Vagina (tissue), 2 donors: ENCODE data around the gene LIG1. TPM values are rescaled to one million over a fixed set of nuclear protein-coding genes. Genes with fewer than 3 reads are reported as not detected.
A peak's percentile ranks its signal among the peaks of the same experiment; 100 is the strongest.

Experiments used
- DNase-seq, 2 donors: peaks; one replicate each; pipeline ENCODE4 v3.0.0-alpha.2; 2017; ENCODE audit errors: extremely low spot score in 2 of 2
- H3K27ac ChIP-seq: fragments of 200-600 bp; sonication (generic); one replicate; pipeline ENCODE4 v1.5.1; 2019
- H3K27me3 ChIP-seq: fragments of 200-600 bp; sonication (generic); one replicate; pipeline ENCODE4 v1.5.1; 2019
- H3K36me3 ChIP-seq, 2 donors: fragments of 200-600 bp; sonication (generic); one replicate each; pipeline ENCODE4 v1.5.1; 2017 to 2019
- H3K4me1 ChIP-seq: fragments of 200-600 bp; sonication (generic); one replicate; pipeline ENCODE4 v1.5.1; 2019
- H3K4me3 ChIP-seq, 2 donors: fragments of 200-600 bp; sonication (generic); 1 replicate in 1 of 2; 2 replicates in 1 of 2; pipeline ENCODE4 v1.5.1; 2016 to 2019
- H3K9me3 ChIP-seq: fragments of 200-600 bp; sonication (generic); one replicate; pipeline ENCODE4 v1.5.1; 2019
- CTCF ChIP-seq, 3 experiments: fragments of 450-650 bp in 2 of 3; fragments of 200-600 bp in 1 of 3; sonication (generic) in 1 of 3; IDR thresholded peaks; one replicate each; pipeline ENCODE4 v1.5.1; 2017 to 2019; ENCODE audit warnings: antibody characterized with exemption in 3 of 3, mild to moderate bottlenecking in 2 of 3, moderate library complexity in 2 of 3
- POLR2A ChIP-seq, 2 donors: fragments of 450-650 bp; IDR thresholded peaks; one replicate each; pipeline ENCODE4 v1.6.1; 2017; ENCODE audit warnings: antibody characterized with exemption in 2 of 2, mild to moderate bottlenecking in 2 of 2, moderate library complexity in 2 of 2
- POLR2AphosphoS5 ChIP-seq, 2 donors: sonication (generic); formaldehyde crosslinking; IDR thresholded peaks; one replicate each; pipeline ENCODE4 v1.9.0; 2017; ENCODE audit warnings: antibody characterized with exemption in 2 of 2, mild to moderate bottlenecking in 2 of 2, low read depth in 1 of 2; ENCODE audit not compliant: insufficient read depth in 1 of 2
- intact Hi-C: fragments of 100-400 bp; cut with DNase I; formaldehyde crosslinking; loops from one replicate; pipeline ENCODE4 v1.15.1; 2023
- total RNA-seq: library from RNA; depleted of rRNA; stranded (reverse); fragments of >200 nt; gene quantifications from one replicate; pipeline ENCODE4 v1.2.3, GENCODE V29; 2016

LIG1 gene
- total RNA-seq, 1 donor from 2014 or later: 10.8 TPM

GRCh38 chr19:48170817-48171347 lies 738 bp upstream of the LIG1 start:
- Histone ChIP-seq H3K9me3 (no peaks in the 10 kb centered on the region), H3K4me1 (peaks cover 20% of the 10 kb centered on the region), H3K4me3 (peak overlapping the region; percentile 72 to 85), H3K36me3 (peaks cover 0 to 15% of the 10 kb centered on the region in 2 donors), H3K27me3 (no peaks in the 10 kb centered on the region), H3K27ac (peak overlapping the region; percentile 83)
- TF ChIP-seq POLR2A (IDR thresholded peaks at IDR 0.05) (no peak), CTCF (IDR thresholded peaks at IDR 0.05) (no peak), POLR2AphosphoS5 (IDR thresholded peaks at IDR 0.05; ENCODE audit: insufficient read depth in 1 of 2, low read depth in 1 of 2) (no peak)
- intact Hi-C loops: no loop called here
- no peak for DNase-seq

- DNase-seq: no peak
- H3K36me3 ChIP-seq: peaks cover 0 to 12% of the 10 kb centered on the region in 2 donors
- H3K4me1 ChIP-seq: peaks cover 20% of the 10 kb centered on the region
- intact Hi-C loops: loop anchor here (5.0 kb wide), 1 partner anchor 1142 kb away; no protein-coding TSS in a partner anchor
- H3K9me3 ChIP-seq: no peaks in the 10 kb centered on the region
- peak overlapping the region; percentile 83 for H3K27ac ChIP-seq
- H3K4me3 ChIP-seq: peak overlapping the region; percentile 72 to 85
- H3K27me3 ChIP-seq: no peaks in the 10 kb centered on the region
- no peak for TF ChIP-seq CTCF (IDR thresholded peaks at IDR 0.05)
- no peak for TF ChIP-seq POLR2AphosphoS5 (IDR thresholded peaks at IDR 0.05; ENCODE audit: insufficient read depth in 1 of 2, low read depth in 1 of 2)
- TF ChIP-seq POLR2A (IDR thresholded peaks at IDR 0.05): no peak
Observed at GRCh38 chr19:48169578-48169938, 586 bp downstream of the LIG1 start.

- DNase-seq: no peak
- no peaks in the 10 kb centered on the region for H3K9me3 ChIP-seq
- intact Hi-C loops: loop anchor here (5.0 kb wide), 1 partner anchor 1141 kb away; no protein-coding TSS in a partner anchor
- H3K4me3 ChIP-seq: no peak overlapping the region
- H3K36me3 ChIP-seq: peaks cover 0 to 4% of the 10 kb centered on the region in 2 donors
- H3K27me3 ChIP-seq: no peaks in the 10 kb centered on the region
- H3K4me1 ChIP-seq: peaks cover 20% of the 10 kb centered on the region
- TF ChIP-seq POLR2AphosphoS5 (IDR thresholded peaks at IDR 0.05; ENCODE audit: insufficient read depth in 1 of 2, low read depth in 1 of 2): no peak
- no peak overlapping the region for H3K27ac ChIP-seq
Observed at GRCh38 chr19:48168689-48169088, 1.5 kb downstream of the LIG1 start.

GRCh38 chr19:48158210-48158790 lies 11.8 kb downstream of the LIG1 start:
- no peaks in the 10 kb centered on the region for H3K9me3 ChIP-seq
- H3K4me1 ChIP-seq: no peaks in the 10 kb centered on the region
- H3K4me3 ChIP-seq: no peak overlapping the region
- TF ChIP-seq POLR2A (IDR thresholded peaks at IDR 0.05) (no peak), POLR2AphosphoS5 (IDR thresholded peaks at IDR 0.05; ENCODE audit: insufficient read depth in 1 of 2, low read depth in 1 of 2) (no peak), CTCF (IDR thresholded peaks at IDR 0.05) (no peak)
- intact Hi-C loops: no loop called here
- H3K27ac ChIP-seq: no peak overlapping the region
- H3K36me3 ChIP-seq: no peaks in the 10 kb centered on the region
- no peak for DNase-seq
- no peaks in the 10 kb centered on the region for H3K27me3 ChIP-seq

- no peak for TF ChIP-seq POLR2AphosphoS5 (IDR thresholded peaks at IDR 0.05; ENCODE audit: insufficient read depth in 1 of 2, low read depth in 1 of 2)
- TF ChIP-seq POLR2A (IDR thresholded peaks at IDR 0.05): no peak
- TF ChIP-seq CTCF (IDR thresholded peaks at IDR 0.05): no peak
- no peaks in the 10 kb centered on the region for H3K27me3 ChIP-seq
- no peak overlapping the region for H3K4me3 ChIP-seq
- DNase-seq: no peak
- no peaks in the 10 kb centered on the region for H3K9me3 ChIP-seq
- no peaks in the 10 kb centered on the region for H3K36me3 ChIP-seq
- no peaks in the 10 kb centered on the region for H3K4me1 ChIP-seq
- no peak overlapping the region for H3K27ac ChIP-seq
- intact Hi-C loops: loop anchor here (5.0 kb wide), 1 partner anchor 47 kb away; no protein-coding TSS in a partner anchor
Observed at GRCh38 chr19:48154003-48154402, 16.1 kb downstream of the LIG1 start.
